H9 (cell line): ENCODE results near the gene CCDC86. TPM values are rescaled to one million over a fixed set of nuclear protein-coding genes. Genes with fewer than 3 reads are reported as not detected.

Experiments
- DNase-seq: peaks from one replicate; pipeline ENCODE4 v3.0.0-alpha.2; 2017
- H2AFZ ChIP-seq: one replicate; pipeline ENCODE4 v1.6.1; 2013; ENCODE audit warnings: mild to moderate bottlenecking, low read length, control low read depth, moderate library complexity
- H2AK5ac ChIP-seq: 2 replicates; pipeline ENCODE4 v1.6.1; 2013; ENCODE audit warnings: low read length, control low read depth, mixed read lengths; ENCODE audit not compliant: insufficient read length
- H2BK120ac ChIP-seq: one replicate; pipeline ENCODE4 v1.6.1; 2013; ENCODE audit warnings: low read depth, mild to moderate bottlenecking, low read length, control low read depth, inconsistent platforms; ENCODE audit not compliant: poor library complexity, severe bottlenecking
- H2BK12ac ChIP-seq: 2 replicates; pipeline ENCODE4 v1.6.1; 2013; ENCODE audit warnings: low read length, control low read depth, mixed read lengths, low read depth; ENCODE audit not compliant: insufficient read length
- H2BK15ac ChIP-seq: 2 replicates; pipeline ENCODE4 v1.6.1; 2013; ENCODE audit warnings: low read depth, low read length, control low read depth
- H2BK20ac ChIP-seq: one replicate; pipeline ENCODE4 v1.6.1; 2013; ENCODE audit warnings: low read depth, mild to moderate bottlenecking, low read length, control low read depth, inconsistent platforms; ENCODE audit not compliant: poor library complexity, severe bottlenecking
- H2BK5ac ChIP-seq: 2 replicates; pipeline ENCODE4 v1.6.1; 2013; ENCODE audit warnings: low read length, control low read depth, mixed read lengths; ENCODE audit not compliant: insufficient read length
- H3K14ac ChIP-seq: 2 replicates; pipeline ENCODE4 v1.6.1; 2013; ENCODE audit warnings: low read length, control low read depth; ENCODE audit not compliant: insufficient read depth
- H3K18ac ChIP-seq: 2 replicates; pipeline ENCODE4 v1.6.1; 2013; ENCODE audit warnings: low read depth, mild to moderate bottlenecking, mixed read lengths, low read length, control low read depth; ENCODE audit not compliant: insufficient read length
- H3K23ac ChIP-seq: 2 replicates; pipeline ENCODE4 v1.6.1; 2013; ENCODE audit warnings: low read length, control low read depth, mixed read lengths, low read depth; ENCODE audit not compliant: insufficient read length
- H3K23me2 ChIP-seq: 2 replicates; pipeline ENCODE4 v1.6.1; 2013; ENCODE audit warnings: low read depth, mild to moderate bottlenecking, mixed read lengths, low read length, control low read depth; ENCODE audit not compliant: insufficient read length, poor library complexity, severe bottlenecking
- H3K27ac ChIP-seq: 2 replicates; pipeline ENCODE4 v1.5.1; 2013; ENCODE audit warnings: low read length, control low read depth, mixed read lengths, low read depth; ENCODE audit not compliant: insufficient read length
- H3K27me3 ChIP-seq: 2 replicates; pipeline ENCODE4 v1.6.1; 2013; ENCODE audit warnings: low read length, control low read depth, inconsistent platforms; ENCODE audit not compliant: insufficient read depth
- H3K4ac ChIP-seq: 2 replicates; pipeline ENCODE4 v1.6.1; 2013; ENCODE audit warnings: low read depth, mild to moderate bottlenecking, control low read depth, inconsistent platforms, low read length, moderate library complexity
- H3K4me1 ChIP-seq: 2 replicates; pipeline ENCODE4 v1.6.1; 2013; ENCODE audit warnings: low read length, control low read depth, inconsistent platforms; ENCODE audit not compliant: insufficient read depth
- H3K4me2 ChIP-seq: 2 replicates; pipeline ENCODE4 v1.6.1; 2013; ENCODE audit warnings: low read length, control low read depth, mixed read lengths; ENCODE audit not compliant: insufficient read length, insufficient read depth
- H3K56ac ChIP-seq: 2 replicates; pipeline ENCODE4 v1.6.1; 2013; ENCODE audit warnings: low read depth, mild to moderate bottlenecking, mixed read lengths, low read length, control low read depth; ENCODE audit not compliant: insufficient read length
- H3K79me1 ChIP-seq: 2 replicates; pipeline ENCODE4 v1.6.1; 2013; ENCODE audit warnings: low read depth, mild to moderate bottlenecking, moderate library complexity, low read length, control low read depth, inconsistent platforms; ENCODE audit not compliant: insufficient read depth, poor library complexity, severe bottlenecking
- H3K79me2 ChIP-seq: 2 replicates; pipeline ENCODE4 v1.6.1; 2013; ENCODE audit warnings: low read length, control low read depth, inconsistent platforms; ENCODE audit not compliant: insufficient read depth
- H3K9ac ChIP-seq: 2 replicates; pipeline ENCODE4 v1.6.1; 2013; ENCODE audit warnings: low read length, control low read depth, mixed read lengths; ENCODE audit not compliant: insufficient read length; ENCODE audit errors: extremely low read depth
- H3K9me3 ChIP-seq: one replicate; pipeline ENCODE4 v1.6.1; 2013; ENCODE audit warnings: low read depth, low read length, inconsistent platforms; ENCODE audit not compliant: control insufficient read depth
- H3T11ph ChIP-seq: one replicate; pipeline ENCODE4 v1.6.1; 2013; ENCODE audit warnings: mild to moderate bottlenecking, low read length, control low read depth, inconsistent platforms
- H4K20me1 ChIP-seq: one replicate; pipeline ENCODE4 v1.6.1; 2013; ENCODE audit not compliant: control insufficient read depth, insufficient read length, insufficient read depth
- H4K5ac ChIP-seq: 2 replicates; pipeline ENCODE4 v1.6.1; 2013; ENCODE audit warnings: low read depth, mild to moderate bottlenecking, mixed read lengths, low read length, control low read depth; ENCODE audit not compliant: insufficient read length
- H4K8ac ChIP-seq: replicated peaks from 2 replicates; pipeline ENCODE4 v1.6.1; 2013; ENCODE audit warnings: low read length, control low read depth, mixed read lengths, low read depth; ENCODE audit not compliant: insufficient read length
- H4K91ac ChIP-seq: 2 replicates; pipeline ENCODE4 v1.6.1; 2013; ENCODE audit warnings: low read depth, mild to moderate bottlenecking, moderate library complexity, mixed read lengths, low read length, control low read depth; ENCODE audit not compliant: insufficient read length
- H3K27ac Mint-ChIP-seq, 3 experiments: 2 replicates in 2 of 3; 3 replicates in 1 of 3; pipeline ENCODE4 v1.8.0; 2020 to 2021; ENCODE audit warnings: mixed read lengths in 3 of 3, mild to moderate bottlenecking in 1 of 3, moderate library complexity in 1 of 3
- H3K27me3 Mint-ChIP-seq: 2 replicates; pipeline ENCODE4 v1.8.0; 2021; ENCODE audit warnings: low read depth, mild to moderate bottlenecking, moderate library complexity, mixed read lengths
- H3K36me3 Mint-ChIP-seq, 3 experiments: 2 replicates in 2 of 3; 3 replicates in 1 of 3; pipeline ENCODE4 v1.8.0; 2020 to 2021; ENCODE audit warnings: low read depth in 3 of 3, mixed read lengths in 3 of 3; ENCODE audit not compliant: insufficient read depth in 1 of 3
- H3K4me1 Mint-ChIP-seq, 2 experiments: 2 replicates each; pipeline ENCODE4 v1.8.0; 2020; ENCODE audit warnings: mixed read lengths in 2 of 2
- H3K4me3 Mint-ChIP-seq, 2 experiments: 2 replicates in 1 of 2; 3 replicates in 1 of 2; pipeline ENCODE4 v1.8.0; 2020 to 2021; ENCODE audit warnings: mild to moderate bottlenecking in 2 of 2, mixed read lengths in 2 of 2, moderate library complexity in 1 of 2
- H3K9me3 Mint-ChIP-seq, 2 experiments: 2 replicates in 1 of 2; 3 replicates in 1 of 2; pipeline ENCODE4 v1.8.0; 2020; ENCODE audit warnings: mild to moderate bottlenecking in 2 of 2, mixed read lengths in 2 of 2, moderate library complexity in 1 of 2
- WGBS: extraction: QIAGEN DNeasy Blood & Tissue Kit; methylation state at CpG from one replicate; pipeline ENCODE4 v1.1.7; 2013; ENCODE audit warnings: missing lambda C conversion rate, low lambda C conversion rate, mixed read lengths; ENCODE audit not compliant: insufficient read length; ENCODE audit errors: extremely low coverage; 5-methylcytosine and 5-hydroxymethylcytosine counted together
- total RNA-seq: library from RNA; stranded (reverse); gene quantifications from 2 replicates; pipeline ENCODE4 v1.2.1, GENCODE V29; 2021
- TF ChIP-seq, protein P1 (sequence below): fragments of 200-600 bp; sonication (generic); conservative IDR thresholded peaks from 3 replicates; pipeline ENCODE4 v1.8.0; 2021; ENCODE audit warnings: antibody characterized with exemption, mild to moderate bottlenecking

CCDC86 gene
- total RNA-seq, 1 experiment from 2014 or later, result 82.3 TPM

DNA sequence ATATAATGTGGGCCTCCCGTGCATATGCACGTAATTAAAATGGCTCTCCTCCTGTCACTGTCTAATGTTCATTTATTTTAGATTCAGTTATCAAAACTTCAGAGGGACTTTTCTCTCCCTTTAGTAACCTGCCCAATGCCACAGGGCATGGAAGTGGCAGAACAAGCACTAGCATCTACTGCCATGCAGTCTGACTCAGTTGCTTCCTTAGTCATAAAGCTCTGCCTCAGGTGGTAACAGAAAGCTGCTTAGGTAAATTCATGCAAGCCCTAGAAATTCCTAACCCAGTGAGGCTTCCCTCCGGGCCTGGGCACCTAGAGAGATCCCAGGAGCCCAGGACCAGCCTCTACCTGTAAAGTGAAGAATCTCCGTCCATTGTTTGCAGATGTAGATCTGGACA lies 55.6 kb downstream of the CCDC86 start:
- no peak overlapping the region for H2BK15ac ChIP-seq
- H3K4me3 Mint-ChIP-seq, result no peak overlapping the region
- no peak overlapping the region for H2BK120ac ChIP-seq
- H3K18ac ChIP-seq, result no peak overlapping the region
- WGBS, result no CpG with 5 or more reads among the region's 4 CpGs
- H3K27me3 Mint-ChIP-seq, result no peaks in the 10 kb centered on the region
- no peak overlapping the region for H4K91ac ChIP-seq
- H4K5ac ChIP-seq, result no peak overlapping the region
- no peak overlapping the region for H2BK20ac ChIP-seq
- no peak overlapping the region for H3K9ac ChIP-seq
- H3K79me1 ChIP-seq, result no peaks in the 10 kb centered on the region
- H3K23ac ChIP-seq, result no peak overlapping the region
- H3T11ph ChIP-seq, result no peak overlapping the region
- no peak overlapping the region for H2AK5ac ChIP-seq
- H3K36me3 Mint-ChIP-seq, result peaks cover 45 to 96% (median 68%) of the 10 kb centered on the region in 3 experiments; a peak in 6 of 7 replicates
- no peak overlapping the region for H3K27ac ChIP-seq
- TF ChIP-seq, protein P1, sequence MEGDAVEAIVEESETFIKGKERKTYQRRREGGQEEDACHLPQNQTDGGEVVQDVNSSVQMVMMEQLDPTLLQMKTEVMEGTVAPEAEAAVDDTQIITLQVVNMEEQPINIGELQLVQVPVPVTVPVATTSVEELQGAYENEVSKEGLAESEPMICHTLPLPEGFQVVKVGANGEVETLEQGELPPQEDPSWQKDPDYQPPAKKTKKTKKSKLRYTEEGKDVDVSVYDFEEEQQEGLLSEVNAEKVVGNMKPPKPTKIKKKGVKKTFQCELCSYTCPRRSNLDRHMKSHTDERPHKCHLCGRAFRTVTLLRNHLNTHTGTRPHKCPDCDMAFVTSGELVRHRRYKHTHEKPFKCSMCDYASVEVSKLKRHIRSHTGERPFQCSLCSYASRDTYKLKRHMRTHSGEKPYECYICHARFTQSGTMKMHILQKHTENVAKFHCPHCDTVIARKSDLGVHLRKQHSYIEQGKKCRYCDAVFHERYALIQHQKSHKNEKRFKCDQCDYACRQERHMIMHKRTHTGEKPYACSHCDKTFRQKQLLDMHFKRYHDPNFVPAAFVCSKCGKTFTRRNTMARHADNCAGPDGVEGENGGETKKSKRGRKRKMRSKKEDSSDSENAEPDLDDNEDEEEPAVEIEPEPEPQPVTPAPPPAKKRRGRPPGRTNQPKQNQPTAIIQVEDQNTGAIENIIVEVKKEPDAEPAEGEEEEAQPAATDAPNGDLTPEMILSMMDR, result no peak
- no peaks in the 10 kb centered on the region for H3K23me2 ChIP-seq
- H3K9me3 Mint-ChIP-seq, result no peaks in the 10 kb centered on the region
- H4K20me1 ChIP-seq, result peaks cover 2% of the 10 kb centered on the region
- DNase-seq, result no peak
- no peak overlapping the region for H2BK5ac ChIP-seq
- no peak overlapping the region for H2BK12ac ChIP-seq
- H3K79me2 ChIP-seq, result no peaks in the 10 kb centered on the region
- no peak overlapping the region for H4K8ac ChIP-seq
- no peak overlapping the region for H3K4me2 ChIP-seq
- H3K27ac Mint-ChIP-seq, result no peak overlapping the region
- H2AFZ ChIP-seq, result no peak overlapping the region
- no peaks in the 10 kb centered on the region for H3K9me3 ChIP-seq
- no peaks in the 10 kb centered on the region for H3K4me1 ChIP-seq
- no peak overlapping the region for H3K56ac ChIP-seq
- H3K14ac ChIP-seq, result no peak overlapping the region
- H3K4ac ChIP-seq, result no peak overlapping the region
- H3K4me1 Mint-ChIP-seq, result no peaks in the 10 kb centered on the region
- no peaks in the 10 kb centered on the region for H3K27me3 ChIP-seq
